ENCODE measurements around the gene SLC16A9.
"Not testable (repeated sequence)": the region's sequence is repeated elsewhere in the genome, so short reads cannot be mapped to it uniquely, and the experiment has no call there.

SLC16A9 gene

DNA sequence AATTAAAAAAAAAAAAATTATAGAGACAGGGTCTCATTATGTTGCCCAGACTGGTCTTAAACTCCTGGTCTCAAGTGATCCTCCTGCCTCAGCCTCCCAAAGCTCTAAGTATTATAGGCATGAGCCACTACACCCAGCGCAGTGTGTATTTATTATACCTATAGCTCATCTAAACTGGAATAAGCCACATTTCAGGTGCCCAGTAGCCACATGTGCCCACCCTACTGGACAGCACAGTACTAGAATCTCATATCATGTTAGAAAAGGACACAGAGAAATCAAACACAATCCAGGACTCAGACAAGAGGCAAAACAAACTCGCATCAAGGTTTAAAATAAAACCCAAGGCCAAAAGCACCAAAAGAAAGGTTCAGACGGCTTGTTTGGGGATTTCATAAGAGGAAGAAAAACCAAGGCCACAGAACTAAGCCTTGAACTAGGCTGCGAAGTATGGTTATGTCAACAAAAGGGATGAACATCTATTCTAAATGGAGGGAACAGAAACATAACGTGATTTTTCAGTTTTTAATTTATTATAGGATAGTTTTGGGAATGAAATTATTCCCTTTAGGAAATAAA is 32.3 kb downstream of the SLC16A9 start:
- in situ Hi-C loops (cut with MboI; ENCODE audit: low sequenced_read_pairs) = no loop called here

DNA sequence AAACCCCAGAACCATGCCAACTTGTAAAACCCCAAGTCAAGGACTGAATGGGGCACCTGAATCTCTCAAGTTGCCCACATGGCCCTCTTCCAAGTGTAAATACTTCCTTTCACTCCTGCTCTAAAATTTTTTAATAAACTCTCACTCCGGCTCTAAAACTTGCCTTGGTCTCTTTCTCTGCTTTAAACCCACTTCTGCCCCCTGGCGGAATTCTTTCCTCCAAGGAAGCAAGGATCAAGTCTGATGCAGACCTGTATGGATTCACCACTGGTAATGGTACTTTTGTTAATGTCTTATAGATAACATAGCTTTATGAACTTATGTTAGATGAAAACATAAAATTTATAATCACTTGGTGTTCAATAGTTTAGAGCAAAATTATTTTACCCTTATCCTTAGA is 33.8 kb downstream of the SLC16A9 start:
- in situ Hi-C loops (cut with MboI; ENCODE audit: low sequenced_read_pairs) = no loop called here

- in situ Hi-C loops (cut with MboI; ENCODE audit: low sequenced_read_pairs) = no loop called here
Observed at GRCh38 chr10:59674215-59674836, 35.3 kb downstream of the SLC16A9 start.

- in situ Hi-C loops (cut with MboI; ENCODE audit: low sequenced_read_pairs) = no loop called here
Observed at GRCh38 chr10:59672150-59672875, 37.3 kb downstream of the SLC16A9 start.

- in situ Hi-C loops (cut with MboI; ENCODE audit: low sequenced_read_pairs) = no loop called here
Observed at GRCh38 chr10:59670269-59670668, 39.4 kb downstream of the SLC16A9 start.

DNA sequence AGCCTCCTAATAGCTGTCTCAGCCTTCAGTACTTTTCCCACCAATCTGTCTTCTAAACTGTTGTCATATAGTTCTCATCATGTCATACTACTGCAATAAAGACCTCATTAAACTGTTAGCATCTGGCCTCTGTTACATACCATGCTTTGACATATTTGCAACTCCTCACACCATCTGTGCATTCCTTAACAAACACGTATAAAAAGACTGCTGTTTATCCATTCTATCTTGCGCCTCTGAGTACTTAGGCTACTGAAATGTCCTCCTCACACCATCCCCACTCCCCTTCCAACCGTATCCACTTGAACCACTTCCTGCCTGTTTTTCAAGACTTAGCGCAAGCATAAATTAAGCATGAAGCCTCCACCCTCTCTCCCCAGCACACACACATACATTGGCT is 41.6 kb downstream of the SLC16A9 start:
- in situ Hi-C loops (cut with MboI; ENCODE audit: low sequenced_read_pairs) = no loop called here

DNA sequence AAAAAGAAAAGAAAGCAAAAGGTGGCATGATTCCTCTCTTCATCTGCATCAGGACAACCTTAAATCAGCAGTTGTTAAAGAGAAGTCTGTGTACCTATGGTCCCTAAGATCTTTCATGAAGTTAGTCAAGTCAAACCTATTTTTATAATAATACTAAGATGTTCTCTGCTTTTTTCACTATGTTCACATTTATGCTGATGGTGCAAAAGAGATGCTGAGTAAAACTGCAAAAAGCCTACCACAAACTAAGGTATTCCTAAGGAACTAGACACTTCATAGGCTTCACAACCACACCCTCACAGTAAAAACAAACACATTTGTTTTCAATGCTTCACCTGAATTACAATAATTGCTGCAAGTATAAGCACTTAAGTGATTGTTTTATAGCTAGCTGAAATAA is 43.3 kb downstream of the SLC16A9 start:
- in situ Hi-C loops (cut with MboI; ENCODE audit: low sequenced_read_pairs) = no loop called here

GRCh38 chr10:59663213-59663612 is 46.4 kb downstream of the SLC16A9 start:
- in situ Hi-C loops (cut with MboI; ENCODE audit: low sequenced_read_pairs) = not testable (repeated sequence)

GRCh38 chr10:59657724-59658123 is 51.9 kb downstream of the SLC16A9 start:
- in situ Hi-C loops (cut with MboI; ENCODE audit: low sequenced_read_pairs) = no loop called here

DNA sequence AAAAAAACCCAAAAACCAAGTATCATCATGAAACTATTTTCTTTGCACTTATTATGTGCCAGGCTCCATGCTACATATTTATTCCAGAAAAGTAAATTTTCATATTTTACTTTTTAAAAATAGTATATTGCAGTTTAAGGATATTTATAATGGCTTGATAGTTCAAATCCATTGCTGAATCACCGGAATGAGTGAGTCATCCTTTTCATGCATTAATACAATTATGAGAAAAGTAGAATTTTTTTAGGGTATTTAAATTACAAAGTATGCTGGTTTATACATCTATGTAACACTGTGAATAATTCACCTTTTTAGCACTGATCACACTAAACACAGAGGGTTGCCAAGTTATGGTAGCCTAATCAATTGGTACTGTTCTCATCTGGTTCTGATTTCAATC is 54.3 kb downstream of the SLC16A9 start:
- in situ Hi-C loops (cut with MboI; ENCODE audit: low sequenced_read_pairs) = no loop called here

- in situ Hi-C loops (cut with MboI; ENCODE audit: low sequenced_read_pairs) = no loop called here
Observed at GRCh38 chr10:59654007-59654406, 55.6 kb downstream of the SLC16A9 start.

DNA sequence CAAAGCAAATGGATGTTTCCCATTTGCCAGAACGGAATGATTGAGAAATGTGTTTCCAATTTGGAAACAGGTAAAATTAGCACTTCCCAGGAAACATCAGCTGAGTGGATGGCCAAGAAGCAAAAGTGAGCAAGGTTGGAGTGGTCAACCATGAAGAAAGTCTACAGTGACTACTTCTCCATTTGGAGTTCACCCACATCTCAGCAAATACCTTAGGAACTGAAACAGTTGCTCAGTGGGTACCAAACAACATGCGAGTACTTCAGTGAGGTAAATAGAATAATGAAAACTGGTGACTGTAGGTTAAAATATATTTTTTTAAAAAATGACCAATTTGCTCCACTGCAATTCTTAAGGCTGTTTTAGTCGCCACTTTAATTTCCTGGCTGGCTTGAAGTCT is 57.7 kb downstream of the SLC16A9 start:
- in situ Hi-C loops (cut with MboI; ENCODE audit: low sequenced_read_pairs) = no loop called here

- in situ Hi-C loops (cut with MboI; ENCODE audit: low sequenced_read_pairs) = loop anchor here (25.0 kb wide), 1 partner anchor 388 kb away; no protein-coding TSS in a partner anchor
Observed at GRCh38 chr10:59649606-59650346, 59.9 kb downstream of the SLC16A9 start.

- in situ Hi-C loops (cut with MboI; ENCODE audit: low sequenced_read_pairs) = loop anchor here (25.0 kb wide), 1 partner anchor 389 kb away; no protein-coding TSS in a partner anchor
Observed at GRCh38 chr10:59648711-59649201, 60.9 kb downstream of the SLC16A9 start.

DNA sequence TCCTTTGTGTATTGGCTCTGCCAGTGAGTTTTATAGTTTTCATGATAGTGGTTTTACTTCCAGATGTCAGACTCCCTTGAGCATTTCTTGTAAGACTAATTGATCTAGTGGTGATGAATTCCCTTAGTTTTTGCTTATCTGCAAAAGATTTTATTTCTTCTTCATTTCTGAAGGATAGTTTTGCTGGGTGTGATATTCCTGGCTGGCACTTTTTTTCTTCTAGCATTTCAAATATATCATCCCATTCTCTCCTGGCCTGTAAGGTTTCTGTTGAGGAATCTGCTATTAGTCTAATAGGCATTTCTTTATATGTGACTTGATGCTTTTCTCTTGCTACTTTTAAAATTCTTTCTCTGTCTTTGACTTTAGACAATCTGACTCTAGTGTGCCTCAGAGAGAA is 64.8 kb downstream of the SLC16A9 start:
- in situ Hi-C loops (cut with MboI; ENCODE audit: low sequenced_read_pairs) = loop anchor here (25.0 kb wide), 1 partner anchor 392 kb away; no protein-coding TSS in a partner anchor

DNA sequence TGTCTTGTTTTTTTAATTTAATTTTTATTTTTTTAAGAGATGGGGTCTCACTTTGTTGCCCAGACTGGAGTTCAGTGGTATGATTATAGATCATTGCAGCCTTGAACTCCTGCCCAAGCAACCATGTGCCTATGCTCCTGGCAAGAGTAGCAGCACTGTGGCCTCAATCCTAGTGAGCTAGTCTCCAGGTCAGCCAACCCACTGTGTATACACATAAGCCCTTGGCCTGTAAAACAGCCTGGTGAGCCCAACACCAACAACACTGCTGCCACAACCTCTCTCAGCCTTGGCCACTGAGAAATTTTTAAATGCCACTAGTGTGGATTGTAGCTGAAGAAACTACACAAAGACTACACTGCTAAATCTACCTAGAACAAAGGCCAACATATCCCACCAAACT is 68.0 kb downstream of the SLC16A9 start:
- in situ Hi-C loops (cut with MboI; ENCODE audit: low sequenced_read_pairs) = loop anchor here (25.0 kb wide), 1 partner anchor 396 kb away; no protein-coding TSS in a partner anchor

- in situ Hi-C loops (cut with MboI; ENCODE audit: low sequenced_read_pairs) = loop anchor here (25.0 kb wide), 1 partner anchor 402 kb away; no protein-coding TSS in a partner anchor
Observed at GRCh38 chr10:59635502-59636290, 74.0 kb downstream of the SLC16A9 start.

GRCh38 chr10:59634102-59634501 is 75.5 kb downstream of the SLC16A9 start:
- in situ Hi-C loops (cut with MboI; ENCODE audit: low sequenced_read_pairs) = loop anchor here (25.0 kb wide), 1 partner anchor 403 kb away; no protein-coding TSS in a partner anchor

GRCh38 chr10:59633063-59633462 is 76.6 kb downstream of the SLC16A9 start:
- in situ Hi-C loops (cut with MboI; ENCODE audit: low sequenced_read_pairs) = loop anchor here (25.0 kb wide), 1 partner anchor 404 kb away; no protein-coding TSS in a partner anchor

Measured in HL-60/S4 treated with retinoic acid at 250 ng/mL for 4 days and 3 days (cell line).